ENCODE measurements around the gene DPYD.

DNA sequence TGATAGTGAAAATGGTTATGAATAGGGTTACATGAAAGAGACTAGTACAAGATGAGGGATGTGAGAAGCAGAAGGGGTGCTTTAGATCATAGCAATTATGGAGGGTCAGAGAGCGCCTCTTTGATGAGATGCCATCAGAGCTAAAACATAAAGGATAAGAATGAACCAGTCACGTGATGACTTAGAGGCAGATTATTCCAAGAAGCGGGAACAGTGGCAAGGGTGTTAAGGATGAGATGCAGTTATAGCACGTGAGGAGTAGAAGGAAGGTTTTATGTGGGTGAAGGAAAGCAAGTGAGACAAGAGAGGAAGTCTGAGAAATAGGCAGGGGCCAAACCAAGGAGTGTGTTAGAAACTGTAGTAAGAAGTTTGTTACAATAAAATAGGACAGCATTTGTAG lies 360.1 kb downstream of the DPYD start:
- TF ChIP-seq CTCF (IDR thresholded peaks at IDR 0.05) (no peak), POLR2AphosphoS5 (IDR thresholded peaks at IDR 0.05) (no peak), EP300 (IDR thresholded peaks at IDR 0.05) (no peak), POLR2A (IDR thresholded peaks at IDR 0.05) (no peak)

All from sigmoid colon (tissue), 4 donors.